ENCODE data around the gene PDE3A. TPM values are rescaled to one million over a fixed set of nuclear protein-coding genes. Genes with fewer than 3 reads are reported as not detected.

Gene PDE3A
- total RNA-seq, 1 donor: 0.81 TPM

GRCh38 chr12:20415641-20416040 is 47.3 kb downstream of the PDE3A start:
- DNase-seq (ENCODE audit: low read depth in 2 of 3, low spot score in 2 of 3): no peak

GRCh38 chr12:20420557-20420956 is 52.2 kb downstream of the PDE3A start:
- DNase-seq (ENCODE audit: low read depth in 2 of 3, low spot score in 2 of 3): no peak

- DNase-seq (ENCODE audit: low read depth in 2 of 3, low spot score in 2 of 3): no peak
Observed at GRCh38 chr12:20421421-20421820, 53.1 kb downstream of the PDE3A start.

- DNase-seq (ENCODE audit: low read depth in 2 of 3, low spot score in 2 of 3): no peak
Observed at GRCh38 chr12:20423557-20423956, 55.2 kb downstream of the PDE3A start.

- no peak for DNase-seq (ENCODE audit: low read depth in 2 of 3, low spot score in 2 of 3)
Observed at GRCh38 chr12:20424841-20425240, 56.5 kb downstream of the PDE3A start.

GRCh38 chr12:20426191-20426590 is 57.9 kb downstream of the PDE3A start:
- no peak for DNase-seq (ENCODE audit: low read depth in 2 of 3, low spot score in 2 of 3)

GRCh38 chr12:20426957-20427356 is 58.6 kb downstream of the PDE3A start:
- no peak for DNase-seq (ENCODE audit: low read depth in 2 of 3, low spot score in 2 of 3)

- DNase-seq (ENCODE audit: low read depth in 2 of 3, low spot score in 2 of 3): no peak
Observed at GRCh38 chr12:20429852-20430251, 61.5 kb downstream of the PDE3A start.

GRCh38 chr12:20432290-20432689 is 64.0 kb downstream of the PDE3A start:
- DNase-seq (ENCODE audit: low read depth in 2 of 3, low spot score in 2 of 3): no peak

- no peak for DNase-seq (ENCODE audit: low read depth in 2 of 3, low spot score in 2 of 3)
Observed at GRCh38 chr12:20434996-20435395, 66.7 kb downstream of the PDE3A start.

- no peak for DNase-seq (ENCODE audit: low read depth in 2 of 3, low spot score in 2 of 3)
Observed at GRCh38 chr12:20436316-20436715, 68.0 kb downstream of the PDE3A start.

GRCh38 chr12:20438299-20438779 is 70.0 kb downstream of the PDE3A start:
- DNase-seq (ENCODE audit: low read depth in 2 of 3, low spot score in 2 of 3): peak in 2 of 3 donors; percentile 9 to 55

GRCh38 chr12:20439626-20440025 is 71.3 kb downstream of the PDE3A start:
- no peak for DNase-seq (ENCODE audit: low read depth in 2 of 3, low spot score in 2 of 3)

GRCh38 chr12:20440408-20440807 is 72.1 kb downstream of the PDE3A start:
- DNase-seq (ENCODE audit: low read depth in 2 of 3, low spot score in 2 of 3): no peak

GRCh38 chr12:20442322-20442721 is 74.0 kb downstream of the PDE3A start:
- DNase-seq (ENCODE audit: low read depth in 2 of 3, low spot score in 2 of 3): no peak

- DNase-seq (ENCODE audit: low read depth in 2 of 3, low spot score in 2 of 3): no peak
Observed at GRCh38 chr12:20443255-20443654, 74.9 kb downstream of the PDE3A start.

GRCh38 chr12:20443792-20444191 is 75.5 kb downstream of the PDE3A start:
- DNase-seq (ENCODE audit: low read depth in 2 of 3, low spot score in 2 of 3): no peak

GRCh38 chr12:20444595-20445170 is 76.3 kb downstream of the PDE3A start:
- DNase-seq (ENCODE audit: low read depth in 2 of 3, low spot score in 2 of 3): no peak

GRCh38 chr12:20445687-20446086 is 77.3 kb downstream of the PDE3A start:
- no peak for DNase-seq (ENCODE audit: low read depth in 2 of 3, low spot score in 2 of 3)

GRCh38 chr12:20446836-20447235 is 78.5 kb downstream of the PDE3A start:
- DNase-seq (ENCODE audit: low read depth in 2 of 3, low spot score in 2 of 3): no peak

- DNase-seq (ENCODE audit: low read depth in 2 of 3, low spot score in 2 of 3): no peak
Observed at GRCh38 chr12:20448781-20449180, 80.4 kb downstream of the PDE3A start.

- no peak for DNase-seq (ENCODE audit: low read depth in 2 of 3, low spot score in 2 of 3)
Observed at GRCh38 chr12:20450591-20451180, 82.3 kb downstream of the PDE3A start.

GRCh38 chr12:20451761-20452160 is 83.4 kb downstream of the PDE3A start:
- no peak for DNase-seq (ENCODE audit: low read depth in 2 of 3, low spot score in 2 of 3)
